GM12892 (cell line): ENCODE measurements around the gene FGF19.
A peak's percentile ranks its signal among the peaks of the same experiment; 100 is the strongest.

ENCODE experiments used
- DNase-seq: peaks from one replicate; pipeline ENCODE4 v3.0.0; 2011; ENCODE audit not compliant: insufficient read length
- FAIRE-seq: peaks from 2 replicates; lab custom pipeline; 2011; peaks lifted over from hg19 to GRCh38; lab: Jason Lieb, UNC
- POLR2A ChIP-seq: IDR thresholded peaks from 2 replicates; pipeline ENCODE4 v1.6.1; 2011; ENCODE audit warnings: low read depth, low read length, control low read depth
- POLR2AphosphoS5 ChIP-seq: IDR thresholded peaks from 2 replicates; pipeline ENCODE4 v1.6.1; 2011; ENCODE audit warnings: low read depth, low read length, control low read depth
- TAF1 ChIP-seq: IDR thresholded peaks from 2 replicates; pipeline ENCODE4 v1.6.1; 2011; ENCODE audit warnings: low read depth, mild to moderate bottlenecking, control low read depth, low read length, borderline replicate concordance

FGF19 gene

DNA sequence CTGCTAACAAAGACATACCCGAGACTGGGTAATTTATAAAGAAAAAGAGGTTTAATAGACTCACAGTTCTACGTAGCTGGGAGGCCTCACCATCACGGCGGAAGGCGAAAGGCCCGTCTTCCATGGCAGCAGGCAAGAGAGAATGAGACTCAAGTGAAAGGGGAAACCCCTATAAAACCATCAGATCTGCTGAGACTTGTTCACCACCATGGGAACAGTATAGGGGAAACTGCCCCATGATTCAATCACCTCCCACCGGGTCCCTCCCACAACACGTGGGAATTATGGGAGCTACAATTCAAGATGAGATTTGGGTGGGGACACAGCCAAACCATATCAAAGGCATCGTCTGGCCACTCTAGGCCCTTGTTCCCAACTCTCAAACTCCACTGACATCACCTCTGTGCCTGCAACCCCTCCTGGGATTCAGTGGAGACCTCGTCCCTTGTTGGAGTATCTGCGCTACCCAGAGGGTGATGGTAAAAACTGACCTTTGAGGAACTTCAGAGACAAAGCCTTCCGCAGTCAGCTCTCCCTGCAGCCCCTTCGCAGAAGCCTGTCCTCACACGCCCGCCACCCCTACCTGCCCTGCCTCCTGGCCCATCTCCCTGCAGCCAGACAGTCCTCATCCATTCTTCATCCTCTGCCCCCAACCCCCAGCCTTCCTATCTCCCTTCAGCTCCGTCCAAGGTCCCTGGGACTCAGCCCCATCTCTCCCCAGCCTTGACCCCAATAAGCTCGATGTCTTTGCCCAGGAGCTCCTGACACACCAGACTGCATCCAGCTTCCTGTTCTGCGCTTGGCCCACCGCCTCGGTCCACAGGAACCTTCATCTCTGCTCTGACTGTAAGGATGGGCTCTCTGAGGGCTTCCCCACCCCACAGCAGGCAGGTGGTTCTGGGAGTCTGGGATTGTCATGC is 47.0 kb downstream of the FGF19 start:
- no peak for FAIRE-seq
- TF ChIP-seq POLR2AphosphoS5 (no peak), POLR2A (no peak), TAF1 (no peak)
- no peak for DNase-seq

GRCh38 chr11:69655479-69656428 is 48.1 kb downstream of the FGF19 start:
- TF ChIP-seq POLR2AphosphoS5 (no peak), POLR2A (no peak), TAF1 (no peak)
- FAIRE-seq (no peak), DNase-seq (no peak)

- TF ChIP-seq POLR2A: no peak
- TF ChIP-seq TAF1: no peak
- TF ChIP-seq POLR2AphosphoS5: no peak
- FAIRE-seq: no peak
- DNase-seq: no peak
Observed at GRCh38 chr11:69654660-69655478, 49.0 kb downstream of the FGF19 start.

DNA sequence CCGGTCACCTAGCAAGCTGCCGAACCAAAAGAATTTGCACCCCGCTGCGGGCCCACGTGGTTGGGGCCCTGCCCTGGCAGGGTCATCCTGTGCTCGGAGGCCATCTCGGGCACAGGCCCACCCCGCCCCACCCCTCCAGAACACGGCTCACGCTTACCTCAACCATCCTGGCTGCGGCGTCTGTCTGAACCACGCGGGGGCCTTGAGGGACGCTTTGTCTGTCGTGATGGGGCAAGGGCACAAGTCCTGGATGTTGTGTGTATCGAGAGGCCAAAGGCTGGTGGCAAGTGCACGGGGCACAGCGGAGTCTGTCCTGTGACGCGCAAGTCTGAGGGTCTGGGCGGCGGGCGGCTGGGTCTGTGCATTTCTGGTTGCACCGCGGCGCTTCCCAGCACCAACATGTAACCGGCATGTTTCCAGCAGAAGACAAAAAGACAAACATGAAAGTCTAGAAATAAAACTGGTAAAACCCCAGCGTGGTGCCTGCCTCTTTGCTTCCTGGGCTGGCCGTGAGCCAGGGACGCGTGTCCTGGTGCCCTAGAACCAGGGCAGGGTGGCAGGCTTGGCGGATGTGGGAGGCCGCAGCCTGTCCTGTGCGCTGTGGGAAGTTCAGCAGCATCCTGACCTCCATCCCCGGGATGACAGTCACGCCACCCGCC is 49.7 kb downstream of the FGF19 start:
- DNase-seq: no peak
- no peak for TF ChIP-seq POLR2AphosphoS5
- TF ChIP-seq TAF1: no peak
- no peak for TF ChIP-seq POLR2A
- FAIRE-seq: no peak

GRCh38 chr11:69653406-69653960 is 50.3 kb downstream of the FGF19 start:
- FAIRE-seq (no peak), DNase-seq (no peak)
- TF ChIP-seq TAF1 (no peak), POLR2A (no peak), POLR2AphosphoS5 (no peak)

DNA sequence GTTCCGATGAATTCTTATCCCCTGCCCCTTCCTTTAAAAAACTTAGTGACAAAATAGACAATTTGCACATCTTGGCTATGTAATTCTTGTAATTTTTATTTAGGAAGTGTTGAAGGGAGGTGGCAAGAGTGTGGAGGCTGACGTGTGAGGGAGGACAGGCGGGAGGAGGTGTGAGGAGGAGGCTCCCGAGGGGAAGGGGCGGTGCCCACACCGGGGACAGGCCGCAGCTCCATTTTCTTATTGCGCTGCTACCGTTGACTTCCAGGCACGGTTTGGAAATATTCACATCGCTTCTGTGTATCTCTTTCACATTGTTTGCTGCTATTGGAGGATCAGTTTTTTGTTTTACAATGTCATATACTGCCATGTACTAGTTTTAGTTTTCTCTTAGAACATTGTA is 50.8 kb downstream of the FGF19 start:
- no peak for TF ChIP-seq POLR2AphosphoS5
- no peak for TF ChIP-seq POLR2A
- no peak for TF ChIP-seq TAF1
- DNase-seq (no peak), FAIRE-seq (no peak)

GRCh38 chr11:69651834-69652620 is 51.8 kb downstream of the FGF19 start:
- DNase-seq: no peak
- no peak for FAIRE-seq
- TF ChIP-seq POLR2A (no peak), POLR2AphosphoS5 (no peak), TAF1 (no peak)

- FAIRE-seq (peak; percentile 9), DNase-seq (no peak)
- no peak for TF ChIP-seq TAF1
- no peak for TF ChIP-seq POLR2A
- no peak for TF ChIP-seq POLR2AphosphoS5
Observed at GRCh38 chr11:69650832-69651344, 52.9 kb downstream of the FGF19 start.

- no peak for DNase-seq
- no peak for FAIRE-seq
- no peak for TF ChIP-seq POLR2AphosphoS5
- no peak for TF ChIP-seq TAF1
- TF ChIP-seq POLR2A: no peak
Observed at GRCh38 chr11:69650081-69650831, 53.6 kb downstream of the FGF19 start.
